ENCODE data around the gene TNFRSF18. TPM values are rescaled to one million over a fixed set of nuclear protein-coding genes. Genes with fewer than 3 reads are reported as not detected.

TNFRSF18 gene
- total and polyA plus RNA-seq, 2 experiments from 2014 or later = 1.3 TPM; not detected in 1

GRCh38 chr1:1161078-1161682 lies 45.2 kb downstream of the TNFRSF18 start:
- Histone ChIP-seq H3K27ac (no peak overlapping the region), H3K4me1 (ENCODE audit: insufficient read depth) (peaks cover 17% of the 10 kb centered on the region)

GRCh38 chr1:1160281-1160930 lies 46.0 kb downstream of the TNFRSF18 start:
- Histone ChIP-seq H3K4me3 (no peak overlapping the region), H3K9me2 (replicated peaks; ENCODE audit: insufficient read depth) (no peaks in the 10 kb centered on the region), H3K36me3 (replicated peaks; ENCODE audit: insufficient read depth, low read depth) (no peaks in the 10 kb centered on the region), H4K20me1 (ENCODE audit: insufficient read depth, poor library complexity, severe bottlenecking) (peaks cover 5% of the 10 kb centered on the region), H3K27ac (no peak overlapping the region), H2AFZ (no peak overlapping the region), H3K4me2 (no peak overlapping the region), H3K79me2 (peaks cover 23% of the 10 kb centered on the region), H3K9me3 (ENCODE audit: low read depth) (no peaks in the 10 kb centered on the region), H3K27me3 (no peaks in the 10 kb centered on the region), H3K4me1 (ENCODE audit: insufficient read depth) (peaks cover 13% of the 10 kb centered on the region)
- TF ChIP-seq EZH2 (IDR thresholded peaks at IDR 0.05; ENCODE audit: borderline replicate concordance) (no peak), CTCF (IDR thresholded peaks at IDR 0.05; ENCODE audit: poor library complexity) (no peak), EZH2phosphoT487 (IDR thresholded peaks at IDR 0.05; ENCODE audit: low read depth, severe bottlenecking, unreplicated experiment) (no peak)
- no peak for DNase-seq (ENCODE audit: low spot score)
- WGBS (ENCODE audit: low lambda C conversion rate, missing lambda C conversion rate) = 91% methylated on average over 18 of the region's 23 CpGs

More at GRCh38 chr1:1161078-1161682, 45.2 kb downstream of the TNFRSF18 start:
- Histone ChIP-seq H3K79me2 (peaks cover 31% of the 10 kb centered on the region), H3K4me3 (no peak overlapping the region), H2AFZ (no peak overlapping the region), H3K27me3 (no peaks in the 10 kb centered on the region), H4K20me1 (ENCODE audit: insufficient read depth, poor library complexity, severe bottlenecking) (peaks cover 13% of the 10 kb centered on the region), H3K9me2 (replicated peaks; ENCODE audit: insufficient read depth) (no peaks in the 10 kb centered on the region), H3K36me3 (replicated peaks; ENCODE audit: insufficient read depth, low read depth) (no peaks in the 10 kb centered on the region), H3K9me3 (ENCODE audit: low read depth) (no peaks in the 10 kb centered on the region), H3K4me2 (no peak overlapping the region)
- DNase-seq (ENCODE audit: low spot score) = no peak
- 97% methylated on average over 25 of the region's 29 CpGs for WGBS (ENCODE audit: low lambda C conversion rate, missing lambda C conversion rate)
- no peak for TF ChIP-seq EZH2phosphoT487 (IDR thresholded peaks at IDR 0.05; ENCODE audit: low read depth, severe bottlenecking, unreplicated experiment)

GRCh38 chr1:1157914-1158710 lies 48.3 kb downstream of the TNFRSF18 start:
- Histone ChIP-seq H3K9me3 (ENCODE audit: low read depth) (no peaks in the 10 kb centered on the region), H4K20me1 (ENCODE audit: insufficient read depth, poor library complexity, severe bottlenecking) (no peaks in the 10 kb centered on the region), H3K27me3 (no peaks in the 10 kb centered on the region), H2AFZ (peak overlapping the region; percentile 57), H3K4me1 (ENCODE audit: insufficient read depth) (peaks cover 13% of the 10 kb centered on the region), H3K9me2 (replicated peaks; ENCODE audit: insufficient read depth) (no peaks in the 10 kb centered on the region), H3K4me2 (peak overlapping the region; percentile 95), H3K79me2 (peaks cover 2% of the 10 kb centered on the region), H3K4me3 (peak overlapping the region; percentile 9), H3K36me3 (replicated peaks; ENCODE audit: insufficient read depth, low read depth) (no peaks in the 10 kb centered on the region), H3K27ac (peak overlapping the region; percentile 99)
- peak; percentile 73 for DNase-seq (ENCODE audit: low spot score)
- TF ChIP-seq EZH2 (IDR thresholded peaks at IDR 0.05; ENCODE audit: borderline replicate concordance) = no peak
- no peak for TF ChIP-seq CTCF (IDR thresholded peaks at IDR 0.05; ENCODE audit: poor library complexity)
- TF ChIP-seq EZH2phosphoT487 (IDR thresholded peaks at IDR 0.05; ENCODE audit: low read depth, severe bottlenecking, unreplicated experiment) = no peak
- WGBS (ENCODE audit: low lambda C conversion rate, missing lambda C conversion rate) = 32% methylated on average over 26 of the region's 46 CpGs

Measured in hepatocyte (in vitro differentiated cells).